ENCODE measurements around the gene C16orf95. TPM values are rescaled to one million over a fixed set of nuclear protein-coding genes. Genes with fewer than 3 reads are reported as not detected.

Gene C16orf95
- total RNA-seq, 1 donor from 2014 or later: 3.4 TPM

Other genes starting within 250 kb of the C16orf95 start
- gene FBXO31, start 66.4 kb upstream of the C16orf95 start, total RNA-seq: 26.3 and 26.7 TPM in 2 replicates
- gene MAP1LC3B, start 74.9 kb upstream of the C16orf95 start, total RNA-seq: 25.7 and 76.1 TPM in 2 replicates
- 4.9 and 24.8 TPM in 2 replicates for gene ZCCHC14, start 175.6 kb upstream of the C16orf95 start, total RNA-seq